HG02798 (cell line): Measurements from ENCODE around the gene ANXA6.

Source experiments
- ATAC-seq: cut with Tn5 transposase; IDR thresholded peaks from one replicate; pipeline ENCODE4 v1.9.1; 2021; ENCODE audit warnings: mild to moderate bottlenecking; ENCODE audit not compliant: unreplicated experiment, poor library complexity

The ANXA6 gene

DNA sequence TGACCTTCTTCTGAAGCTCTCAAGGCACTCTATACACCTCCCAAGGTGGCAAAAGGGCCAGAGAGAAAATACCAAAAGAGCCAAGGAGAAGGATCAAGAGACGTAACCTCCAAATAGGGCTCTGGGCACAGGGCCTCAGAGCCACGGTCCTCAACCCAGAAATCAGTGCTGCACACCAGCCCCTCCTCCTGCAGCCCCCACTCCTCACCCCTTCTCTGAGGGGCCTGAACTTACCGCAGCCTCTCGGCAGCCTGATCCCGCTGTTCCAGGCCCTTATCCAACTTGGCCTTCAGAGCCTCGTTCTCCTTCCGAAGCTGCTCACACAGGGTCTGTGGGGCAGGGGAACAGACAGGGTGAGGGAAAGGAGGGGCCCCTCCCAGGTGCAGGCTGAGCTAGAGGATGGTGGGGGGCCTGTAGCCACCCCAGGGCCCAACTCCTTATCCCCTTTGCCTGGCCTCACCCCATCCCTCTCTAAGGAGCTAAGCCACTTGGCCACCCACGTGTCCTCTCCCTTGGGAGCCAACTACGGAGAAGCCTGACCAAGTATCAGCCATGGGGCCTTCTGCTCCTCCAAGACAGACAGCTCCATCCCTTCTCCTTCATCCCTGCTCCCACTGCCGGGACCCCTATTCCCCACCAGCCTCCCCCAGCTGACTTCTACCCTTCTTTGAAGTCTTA is 105.5 kb downstream of the ANXA6 start:
- ATAC-seq, result no peak

DNA sequence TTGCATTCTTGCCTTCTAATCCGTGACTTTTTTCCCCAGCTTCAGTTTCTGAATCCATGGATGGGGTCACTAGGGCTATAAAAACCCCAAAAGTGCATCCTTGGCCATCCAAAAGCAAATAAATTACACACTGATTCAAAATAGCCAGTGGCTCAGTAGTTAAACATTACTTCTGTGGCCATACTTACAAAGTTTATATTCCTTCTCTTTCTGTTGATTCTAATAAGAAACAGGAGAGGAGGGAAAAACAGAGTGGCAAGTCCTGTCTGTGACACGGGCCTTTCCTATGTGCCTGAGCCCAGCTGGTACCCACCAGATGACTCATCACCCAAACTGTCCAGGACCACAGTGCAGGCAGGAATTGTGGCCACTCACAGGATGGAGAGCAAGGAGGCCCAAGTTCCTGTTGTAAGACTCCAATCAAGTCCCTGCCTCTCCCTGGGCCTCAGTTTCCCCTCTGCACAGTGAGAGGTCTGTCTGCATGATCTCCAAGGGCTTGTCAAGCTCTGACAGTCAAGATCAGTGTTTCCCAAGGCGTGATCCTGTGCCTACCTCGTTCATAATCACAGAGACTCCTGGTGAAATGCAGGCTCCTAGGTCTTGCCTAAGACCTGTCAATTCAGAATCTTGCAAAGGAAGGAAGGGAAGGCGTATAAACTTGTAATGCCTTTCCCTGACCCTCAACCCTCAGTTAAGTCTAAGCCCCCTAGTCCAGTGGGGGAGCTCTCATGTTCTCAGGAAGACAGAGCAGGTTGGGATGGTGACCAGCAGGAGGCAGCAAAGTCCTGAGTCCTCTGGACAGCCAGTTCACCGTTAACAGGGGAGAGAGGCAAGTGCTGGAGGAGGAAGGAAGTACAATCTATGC is 106.3 kb downstream of the ANXA6 start:
- peak; percentile 65 for ATAC-seq
